Measurements from ENCODE around the gene AMBP.
"Not testable (repeated sequence)": the region's sequence is repeated elsewhere in the genome, so short reads cannot be mapped to it uniquely, and the experiment has no call there.

The AMBP gene

GRCh38 chr9:114055061-114055460, 23.0 kb downstream of the AMBP start:
- H3K4me1 Mint-ChIP-seq = no peaks in the 10 kb centered on the region
- H3K27ac Mint-ChIP-seq = no peak overlapping the region
- H3K9me3 Mint-ChIP-seq = no peaks in the 10 kb centered on the region
- DNase-seq = no peak
- H3K27me3 Mint-ChIP-seq = no peaks in the 10 kb centered on the region
- no peak overlapping the region for H3K4me3 Mint-ChIP-seq
- ATAC-seq = no peak

GRCh38 chr9:114054191-114054690, 23.9 kb downstream of the AMBP start:
- Mint-ChIP-seq H3K27me3 (no peaks in the 10 kb centered on the region), H3K4me3 (no peak overlapping the region), H3K27ac (no peak overlapping the region), H3K9me3 (no peaks in the 10 kb centered on the region), H3K4me1 (no peaks in the 10 kb centered on the region)
- DNase-seq (no peak), ATAC-seq (no peak)

GRCh38 chr9:114053246-114054005, 24.7 kb downstream of the AMBP start:
- no peaks in the 10 kb centered on the region for H3K4me1 Mint-ChIP-seq
- H3K9me3 Mint-ChIP-seq = no peaks in the 10 kb centered on the region
- ATAC-seq (no peak), DNase-seq (no peak)
- no peaks in the 10 kb centered on the region for H3K27me3 Mint-ChIP-seq
- peak overlapping the region in 1 of 2 donors; percentile 42 for H3K27ac Mint-ChIP-seq
- H3K4me3 Mint-ChIP-seq = no peak overlapping the region

GRCh38 chr9:114051706-114052105, 26.4 kb downstream of the AMBP start:
- DNase-seq (no peak), ATAC-seq (no peak)
- H3K27me3 Mint-ChIP-seq = no peaks in the 10 kb centered on the region
- no peaks in the 10 kb centered on the region for H3K9me3 Mint-ChIP-seq
- no peaks in the 10 kb centered on the region for H3K4me1 Mint-ChIP-seq
- no peak overlapping the region for H3K27ac Mint-ChIP-seq
- no peak overlapping the region for H3K4me3 Mint-ChIP-seq

- no peaks in the 10 kb centered on the region for H3K4me1 Mint-ChIP-seq
- ATAC-seq = no peak
- no peak overlapping the region for H3K4me3 Mint-ChIP-seq
- H3K9me3 Mint-ChIP-seq = no peaks in the 10 kb centered on the region
- no peaks in the 10 kb centered on the region for H3K27me3 Mint-ChIP-seq
- H3K27ac Mint-ChIP-seq = no peak overlapping the region
- no peak for DNase-seq
Measured at GRCh38 chr9:114051281-114051680, 26.8 kb downstream of the AMBP start.

- H3K4me3 Mint-ChIP-seq = no peak overlapping the region
- H3K27ac Mint-ChIP-seq = no peak overlapping the region
- DNase-seq (no peak), ATAC-seq (no peak)
- no peaks in the 10 kb centered on the region for H3K4me1 Mint-ChIP-seq
- no peaks in the 10 kb centered on the region for H3K27me3 Mint-ChIP-seq
- H3K9me3 Mint-ChIP-seq = no peaks in the 10 kb centered on the region
Measured at GRCh38 chr9:114050646-114051045, 27.5 kb downstream of the AMBP start.

GRCh38 chr9:114050226-114050568, 27.9 kb downstream of the AMBP start:
- no peak overlapping the region for H3K4me3 Mint-ChIP-seq
- DNase-seq (no peak), ATAC-seq (no peak)
- no peaks in the 10 kb centered on the region for H3K27me3 Mint-ChIP-seq
- no peaks in the 10 kb centered on the region for H3K9me3 Mint-ChIP-seq
- no peak overlapping the region for H3K27ac Mint-ChIP-seq
- H3K4me1 Mint-ChIP-seq = no peaks in the 10 kb centered on the region

- no peaks in the 10 kb centered on the region for H3K4me1 Mint-ChIP-seq
- no peak for DNase-seq
- no peaks in the 10 kb centered on the region for H3K27me3 Mint-ChIP-seq
- no peak for ATAC-seq
- H3K9me3 Mint-ChIP-seq = no peaks in the 10 kb centered on the region
- no peak overlapping the region for H3K27ac Mint-ChIP-seq
- H3K4me3 Mint-ChIP-seq = no peak overlapping the region
Measured at GRCh38 chr9:114049441-114050225, 28.5 kb downstream of the AMBP start.

- H3K9me3 Mint-ChIP-seq = no peaks in the 10 kb centered on the region
- no peak overlapping the region for H3K4me3 Mint-ChIP-seq
- no peak for DNase-seq
- no peaks in the 10 kb centered on the region for H3K4me1 Mint-ChIP-seq
- no peaks in the 10 kb centered on the region for H3K27me3 Mint-ChIP-seq
- no peak overlapping the region for H3K27ac Mint-ChIP-seq
- no peak for ATAC-seq
Measured at GRCh38 chr9:114048533-114049415, 29.3 kb downstream of the AMBP start.

- Mint-ChIP-seq H3K4me3 (no peak overlapping the region), H3K4me1 (no peaks in the 10 kb centered on the region), H3K9me3 (no peaks in the 10 kb centered on the region), H3K27me3 (no peaks in the 10 kb centered on the region), H3K27ac (no peak overlapping the region)
- no peak for DNase-seq
- ATAC-seq = no peak
Measured at GRCh38 chr9:114047717-114048116, 30.4 kb downstream of the AMBP start.

- Mint-ChIP-seq H3K27ac (no peak overlapping the region), H3K9me3 (no peaks in the 10 kb centered on the region), H3K4me1 (no peaks in the 10 kb centered on the region), H3K4me3 (no peak overlapping the region), H3K27me3 (no peaks in the 10 kb centered on the region)
- no peak for DNase-seq
- no peak for ATAC-seq
Measured at GRCh38 chr9:114046875-114047274, 31.2 kb downstream of the AMBP start.

GRCh38 chr9:114046237-114046755, 31.8 kb downstream of the AMBP start:
- DNase-seq = no peak
- no peaks in the 10 kb centered on the region for H3K9me3 Mint-ChIP-seq
- ATAC-seq = no peak
- no peaks in the 10 kb centered on the region for H3K27me3 Mint-ChIP-seq
- H3K27ac Mint-ChIP-seq = no peak overlapping the region
- no peaks in the 10 kb centered on the region for H3K4me1 Mint-ChIP-seq
- H3K4me3 Mint-ChIP-seq = no peak overlapping the region

- not testable (repeated sequence) for DNase-seq, ATAC-seq, H3K4me3 Mint-ChIP-seq, H3K9me3 Mint-ChIP-seq, H3K4me1 Mint-ChIP-seq, H3K27ac Mint-ChIP-seq, H3K27me3 Mint-ChIP-seq
Measured at GRCh38 chr9:114043660-114044059, 34.4 kb downstream of the AMBP start.

- ATAC-seq (no peak), DNase-seq (no peak)
- no peak overlapping the region for H3K4me3 Mint-ChIP-seq
- no peaks in the 10 kb centered on the region for H3K9me3 Mint-ChIP-seq
- H3K27me3 Mint-ChIP-seq = no peaks in the 10 kb centered on the region
- H3K4me1 Mint-ChIP-seq = no peaks in the 10 kb centered on the region
- H3K27ac Mint-ChIP-seq = no peak overlapping the region
Measured at GRCh38 chr9:114039484-114039883, 38.6 kb downstream of the AMBP start.

GRCh38 chr9:114038724-114039313, 39.3 kb downstream of the AMBP start:
- Mint-ChIP-seq H3K4me3 (no peak overlapping the region), H3K27me3 (no peaks in the 10 kb centered on the region), H3K27ac (no peak overlapping the region), H3K9me3 (no peaks in the 10 kb centered on the region), H3K4me1 (no peaks in the 10 kb centered on the region)
- DNase-seq (no peak), ATAC-seq (no peak)
